Body of pancreas (tissue), 4 donors: ENCODE data around the gene SPAG6. TPM values are rescaled to one million over a fixed set of nuclear protein-coding genes. Genes with fewer than 3 reads are reported as not detected.

Experiments used
- ATAC-seq: fragments of 150-250 bp; one replicate; pipeline ENCODE4 v1.9.1; 2016
- DNase-seq, 4 donors: peaks; one replicate each; pipeline ENCODE4 v3.0.0-alpha.2; 2019
- H3K27ac ChIP-seq, 4 donors: fragments of 200-600 bp; sonication (generic); 1 replicate in 3 of 4; 2 replicates in 1 of 4; pipeline versions ENCODE4 v1.5.1 to v1.6.1; 2016 to 2019; ENCODE audit warnings: mild to moderate bottlenecking in 1 of 4, mixed read lengths in 1 of 4, moderate library complexity in 1 of 4
- H3K27me3 ChIP-seq, 2 donors: fragments of 200-600 bp; sonication (generic); one replicate each; pipeline ENCODE4 v1.6.0; 2016; ENCODE audit warnings: mild to moderate bottlenecking in 1 of 2
- H3K36me3 ChIP-seq, 2 donors: fragments of 200-600 bp; sonication (generic); replicated peaks in 1 of 2; 2 replicates each; pipeline ENCODE4 v1.5.1; 2016; ENCODE audit warnings: low read depth in 2 of 2; ENCODE audit not compliant: insufficient read depth in 1 of 2
- H3K4me1 ChIP-seq: fragments of 200-600 bp; sonication (generic); one replicate; pipeline ENCODE4 v1.6.0; 2016
- H3K4me3 ChIP-seq, 2 donors: fragments of 200-600 bp; sonication (generic); 1 replicate in 1 of 2; 2 replicates in 1 of 2; pipeline ENCODE4 v1.5.1; 2016 to 2019
- H3K9me3 ChIP-seq, 3 donors: fragments of 200-600 bp; sonication (generic); 1 replicate in 2 of 3; 2 replicates in 1 of 3; pipeline ENCODE4 v1.5.1; 2016
- CTCF ChIP-seq, 7 experiments: fragments of 450-650 bp in 4 of 7; fragments of 200-600 bp in 3 of 7; sonication (generic) in 3 of 7; IDR thresholded peaks; one replicate each; pipeline ENCODE4 v1.5.1; 2016 to 2019; ENCODE audit warnings: antibody characterized with exemption in 7 of 7
- POLR2A ChIP-seq, 3 donors: fragments of 450-650 bp; IDR thresholded peaks; one replicate each; pipeline ENCODE4 v1.6.1; 2016; ENCODE audit warnings: antibody characterized with exemption in 3 of 3, mild to moderate bottlenecking in 2 of 3
- WGBS, 2 donors: methylation state at CpG; one replicate each; pipeline ENCODE4 v1.1.5; 2017; 5-methylcytosine and 5-hydroxymethylcytosine counted together
- intact Hi-C: fragments of 100-400 bp; cut with DNase I; formaldehyde crosslinking; loops from one replicate; pipeline ENCODE4 v1.15.1; 2023
- total RNA-seq, 2 donors: library from RNA; depleted of rRNA; stranded (reverse); fragments of >200 nt; gene quantifications; one replicate each; pipeline ENCODE4 v1.1.0, GENCODE V29; 2016

SPAG6 gene
- total RNA-seq, 2 donors from 2014 or later: 0.26 TPM; not detected in 1

GRCh38 chr10:22455068-22455857 is 110.0 kb downstream of the SPAG6 start:
- 81 to 90% methylated on average over 8 of the region's 8 CpGs for WGBS, 2 donors
- Histone ChIP-seq H3K36me3 (no peaks in the 10 kb centered on the region), H3K9me3 (no peaks in the 10 kb centered on the region), H3K27ac (no peak overlapping the region), H3K4me3 (no peak overlapping the region), H3K27me3 (no peaks in the 10 kb centered on the region), H3K4me1 (no peaks in the 10 kb centered on the region)
- TF ChIP-seq CTCF (IDR thresholded peaks at IDR 0.05) (no peak), POLR2A (IDR thresholded peaks at IDR 0.05) (no peak)
- ATAC-seq (no peak), DNase-seq (no peak)
- intact Hi-C loops: no loop called here

GRCh38 chr10:22456486-22456885 is 111.2 kb downstream of the SPAG6 start:
- Histone ChIP-seq H3K9me3 (no peaks in the 10 kb centered on the region), H3K4me3 (no peak overlapping the region), H3K27ac (no peak overlapping the region), H3K4me1 (no peaks in the 10 kb centered on the region), H3K36me3 (no peaks in the 10 kb centered on the region), H3K27me3 (no peaks in the 10 kb centered on the region)
- WGBS, 2 donors: 84% methylated on average over 2 of the region's 2 CpGs
- no peak for TF ChIP-seq CTCF (IDR thresholded peaks at IDR 0.05)
- no peak for TF ChIP-seq POLR2A (IDR thresholded peaks at IDR 0.05)
- ATAC-seq (no peak), DNase-seq (no peak)
- intact Hi-C loops: no loop called here

GRCh38 chr10:22458272-22459038 is 113.2 kb downstream of the SPAG6 start:
- Histone ChIP-seq H3K9me3 (no peaks in the 10 kb centered on the region), H3K36me3 (no peaks in the 10 kb centered on the region), H3K27ac (no peak overlapping the region), H3K4me3 (no peak overlapping the region), H3K27me3 (no peaks in the 10 kb centered on the region), H3K4me1 (no peaks in the 10 kb centered on the region)
- 86 to 93% methylated on average over 9 of the region's 9 CpGs for WGBS, 2 donors
- ATAC-seq (no peak), DNase-seq (no peak)
- no peak for TF ChIP-seq CTCF (IDR thresholded peaks at IDR 0.05)
- no peak for TF ChIP-seq POLR2A (IDR thresholded peaks at IDR 0.05)
- intact Hi-C loops: no loop called here

GRCh38 chr10:22459496-22459895 is 114.2 kb downstream of the SPAG6 start:
- no peaks in the 10 kb centered on the region for H3K27me3 ChIP-seq
- intact Hi-C loops: no loop called here
- no peaks in the 10 kb centered on the region for H3K4me1 ChIP-seq

More at GRCh38 chr10:22459496-22459895, 114.2 kb downstream of the SPAG6 start:
- TF ChIP-seq CTCF (IDR thresholded peaks at IDR 0.05) (no peak), POLR2A (IDR thresholded peaks at IDR 0.05) (no peak)
- DNase-seq (no peak), ATAC-seq (no peak)
- no peaks in the 10 kb centered on the region for H3K9me3 ChIP-seq
- H3K27ac ChIP-seq: no peak overlapping the region
- WGBS, 2 donors: 91 to 96% methylated on average over 2 of the region's 2 CpGs
- no peak overlapping the region for H3K4me3 ChIP-seq
- H3K36me3 ChIP-seq: no peaks in the 10 kb centered on the region
